Measurements from ENCODE around the gene DDX20.

Gene DDX20

GRCh38 chr1:111745675-111746613 lies 9.8 kb upstream of the DDX20 start:
- FAIRE-seq = no peak
- no peak for DNase-seq (ENCODE audit: insufficient read length, low spot score)

DNA sequence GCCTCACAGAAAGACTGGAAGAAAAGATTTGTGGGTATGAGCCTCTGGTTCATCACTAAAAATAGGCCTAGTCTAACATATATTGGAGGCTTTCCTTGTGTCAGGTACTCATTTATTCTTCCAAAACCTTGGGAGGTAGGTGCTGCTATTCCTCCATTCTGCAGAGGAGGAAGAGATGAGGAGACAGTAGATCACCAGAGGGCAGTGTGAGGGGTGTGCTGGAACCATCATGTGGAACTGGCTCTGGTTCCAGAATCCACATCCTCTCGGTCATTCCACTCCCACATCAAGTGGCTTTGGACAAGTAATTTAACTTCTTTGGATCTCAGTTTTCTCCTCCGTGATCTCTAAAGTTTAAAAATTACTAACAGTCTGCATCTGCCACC lies 9.1 kb upstream of the DDX20 start:
- no peak for FAIRE-seq
- no peak for DNase-seq (ENCODE audit: insufficient read length, low spot score)

DNA sequence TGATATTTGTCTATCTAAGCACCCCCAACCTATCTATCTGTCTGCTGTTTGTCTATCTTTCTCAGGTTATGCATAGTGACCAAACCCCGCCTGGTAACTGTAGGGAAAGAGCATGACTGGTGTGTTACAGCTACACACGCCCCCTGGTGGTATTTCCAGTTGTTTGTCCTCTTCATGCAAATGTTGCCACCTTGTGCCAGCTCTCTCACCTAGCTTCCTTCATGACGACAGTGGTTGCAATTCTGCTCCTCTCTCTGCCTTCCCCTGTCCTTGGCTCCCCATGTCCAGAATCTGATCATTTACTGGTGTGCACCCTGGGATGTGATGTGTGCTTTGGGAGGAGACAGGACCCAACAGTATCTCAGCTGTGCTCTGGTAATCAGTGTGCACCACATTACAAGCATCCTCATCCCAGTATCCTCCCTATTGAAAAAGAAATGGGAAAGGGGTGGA lies 8.4 kb upstream of the DDX20 start:
- FAIRE-seq (peak; percentile 93), DNase-seq (ENCODE audit: insufficient read length, low spot score) (peak; percentile 44)

GRCh38 chr1:111747947-111748346 lies 7.8 kb upstream of the DDX20 start:
- no peak for FAIRE-seq
- DNase-seq (ENCODE audit: insufficient read length, low spot score) = no peak

- no peak for FAIRE-seq
- no peak for DNase-seq (ENCODE audit: insufficient read length, low spot score)
Measured at GRCh38 chr1:111749628-111750027, 6.1 kb upstream of the DDX20 start.

DNA sequence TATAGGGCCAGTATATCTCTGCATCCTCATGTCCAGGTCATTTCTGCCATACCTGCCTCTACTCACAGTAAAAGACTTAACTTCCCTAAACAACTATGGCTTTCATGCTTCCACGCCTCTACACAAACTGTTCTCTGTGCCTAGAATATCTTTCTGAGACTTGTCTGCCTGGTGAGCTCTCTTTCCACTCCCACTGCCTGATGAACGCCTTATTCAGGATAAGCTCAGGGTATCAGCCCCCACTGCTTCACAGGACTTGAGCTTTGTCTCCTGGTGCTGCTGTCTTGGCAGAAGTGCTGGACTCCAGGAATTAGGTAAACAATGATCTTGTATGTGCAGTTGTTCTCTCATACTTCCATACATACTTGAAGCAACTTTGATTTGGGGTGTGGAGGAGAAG lies 4.8 kb upstream of the DDX20 start:
- FAIRE-seq (no peak), DNase-seq (ENCODE audit: insufficient read length, low spot score) (no peak)

GRCh38 chr1:111751906-111752575 lies 3.7 kb upstream of the DDX20 start:
- FAIRE-seq = no peak

DNA sequence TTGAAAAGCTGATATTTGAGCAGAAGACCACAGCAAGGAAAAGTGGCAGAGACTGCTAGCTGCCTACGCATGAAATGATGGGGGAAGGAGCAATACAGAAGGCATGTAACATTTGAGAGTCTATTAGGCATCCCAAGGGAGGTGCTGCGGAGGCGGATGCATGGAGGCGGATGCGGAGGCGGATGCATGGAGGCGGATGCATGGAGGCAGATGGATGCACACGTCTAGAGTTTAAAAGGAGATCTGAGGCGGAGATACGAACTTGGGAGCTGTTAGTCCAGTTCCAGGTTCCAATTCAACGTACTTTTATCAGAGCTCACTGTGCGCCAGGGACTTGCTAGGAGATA lies 744 bp upstream of the DDX20 start:
- FAIRE-seq (no peak), DNase-seq (ENCODE audit: insufficient read length, low spot score) (peak; percentile 14)

More at GRCh38 chr1:111751906-111752575, 3.7 kb upstream of the DDX20 start:
- DNase-seq (ENCODE audit: insufficient read length, low spot score) = no peak

DNA sequence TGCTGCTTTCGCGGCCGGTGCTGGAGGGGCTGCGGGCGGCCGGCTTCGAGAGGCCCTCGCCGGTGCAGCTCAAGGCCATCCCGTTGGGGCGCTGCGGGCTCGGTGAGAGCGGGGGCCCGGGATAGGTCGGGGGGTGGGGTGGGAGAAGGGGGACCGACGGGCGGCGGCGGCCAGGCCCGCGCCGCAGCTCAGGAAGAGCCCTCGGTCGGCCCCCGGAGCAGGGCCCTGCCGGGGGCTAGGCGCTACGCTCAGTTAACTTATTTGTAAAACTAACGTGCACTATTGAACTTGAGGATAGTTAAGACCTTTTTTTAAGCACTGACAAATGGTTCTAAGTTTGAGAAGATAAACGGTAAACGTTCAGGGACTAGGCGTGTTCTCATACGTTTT lies 418 bp downstream of the DDX20 start:
- FAIRE-seq = no peak
- no peak for DNase-seq (ENCODE audit: insufficient read length, low spot score)

GRCh38 chr1:111758373-111758772 lies 2.7 kb downstream of the DDX20 start:
- DNase-seq (ENCODE audit: insufficient read length, low spot score) (no peak), FAIRE-seq (no peak)

GRCh38 chr1:111761717-111762116 lies 6.0 kb downstream of the DDX20 start:
- FAIRE-seq (no peak), DNase-seq (ENCODE audit: insufficient read length, low spot score) (no peak)

DNA sequence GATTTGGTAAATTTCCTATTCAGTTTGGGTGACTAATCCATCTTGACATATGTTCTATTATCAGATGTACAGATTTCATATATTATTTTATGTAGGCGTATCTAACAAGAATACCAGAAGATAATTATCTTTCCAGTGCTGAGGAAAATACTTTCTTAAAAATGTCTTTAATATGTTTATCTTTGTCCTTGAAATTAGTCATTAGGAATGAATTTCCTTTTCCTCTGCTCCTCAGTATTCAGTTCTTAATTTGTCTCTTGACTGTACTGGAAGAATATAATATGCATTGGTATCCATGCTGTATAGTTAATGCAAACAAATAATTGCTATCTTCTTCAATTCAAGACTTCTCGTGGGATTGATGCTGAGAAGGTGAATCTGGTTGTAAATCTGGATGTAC lies 6.6 kb downstream of the DDX20 start:
- DNase-seq (ENCODE audit: insufficient read length, low spot score) (no peak), FAIRE-seq (no peak)

DNA sequence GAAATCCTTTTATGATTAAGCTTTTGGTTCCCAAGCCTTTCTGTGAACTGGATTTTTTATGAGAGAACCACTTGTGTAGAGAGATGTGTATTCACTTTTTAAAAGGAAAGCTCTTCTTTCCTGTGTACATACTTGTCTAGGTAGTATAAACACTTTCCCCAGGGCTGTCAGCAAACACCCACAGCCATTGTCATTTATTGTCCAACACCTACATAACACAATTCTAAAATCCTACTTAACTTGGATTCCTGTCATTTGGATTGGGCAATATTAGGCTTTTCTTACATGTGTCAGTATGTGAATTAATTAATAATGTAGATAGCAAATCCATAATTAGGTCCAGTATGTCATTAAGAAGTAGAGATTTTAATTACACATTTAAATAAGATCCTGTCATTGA lies 12.3 kb downstream of the DDX20 start:
- FAIRE-seq = no peak

DNA sequence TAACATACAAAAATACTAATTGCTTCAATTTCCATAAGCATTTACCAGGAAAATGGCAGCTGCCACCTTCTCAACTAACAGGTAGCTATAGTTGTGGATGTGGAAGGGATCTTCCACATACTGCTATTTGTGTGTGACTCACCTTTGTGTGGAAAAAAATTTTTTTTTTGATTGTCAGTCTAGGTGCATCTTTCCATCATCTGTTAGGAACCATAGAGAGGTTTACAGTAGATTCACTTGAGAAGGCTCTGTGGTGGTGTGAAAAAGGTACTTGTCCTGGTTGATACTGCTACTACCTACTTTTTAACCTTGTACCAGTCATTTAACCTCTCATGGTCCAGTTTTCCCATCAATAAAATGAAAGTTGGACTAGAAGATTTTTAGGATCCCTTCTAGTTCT lies 12.9 kb downstream of the DDX20 start:
- FAIRE-seq (no peak), DNase-seq (ENCODE audit: insufficient read length, low spot score) (no peak)

More for the DNA sequence above, 12.3 kb downstream of the DDX20 start:
- no peak for DNase-seq (ENCODE audit: insufficient read length, low spot score)

DNA sequence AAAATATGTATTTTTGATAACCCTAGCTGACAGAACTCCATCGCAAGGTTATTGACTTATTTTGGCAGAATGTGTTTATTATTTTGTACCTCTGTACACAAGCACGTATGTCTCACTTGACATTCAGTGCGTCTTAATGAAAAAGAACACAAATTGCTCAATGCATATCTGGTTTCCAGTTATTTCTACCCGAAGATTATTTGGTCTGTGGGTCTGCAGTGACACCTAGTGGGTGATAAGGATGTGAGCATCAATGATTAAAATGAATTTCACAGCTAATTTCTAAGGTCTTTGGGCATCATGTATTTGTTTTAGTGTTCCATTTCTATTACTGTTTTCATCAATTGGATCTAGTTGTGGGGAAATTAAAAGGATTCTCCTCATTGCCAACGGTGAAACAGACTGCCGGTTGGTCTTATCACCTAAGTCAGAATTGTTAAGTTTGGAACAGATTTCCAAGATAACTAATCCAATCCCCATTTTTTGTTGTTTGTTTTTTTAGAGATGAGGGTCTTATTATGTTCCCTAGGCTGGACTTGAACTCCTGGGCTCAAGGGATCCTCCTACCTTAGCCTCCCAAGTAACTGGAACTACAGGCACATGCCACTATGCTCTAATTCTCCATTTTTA lies 13.9 kb downstream of the DDX20 start:
- DNase-seq (ENCODE audit: insufficient read length, low spot score) (peak; percentile 32), FAIRE-seq (peak; percentile 96)

DNA sequence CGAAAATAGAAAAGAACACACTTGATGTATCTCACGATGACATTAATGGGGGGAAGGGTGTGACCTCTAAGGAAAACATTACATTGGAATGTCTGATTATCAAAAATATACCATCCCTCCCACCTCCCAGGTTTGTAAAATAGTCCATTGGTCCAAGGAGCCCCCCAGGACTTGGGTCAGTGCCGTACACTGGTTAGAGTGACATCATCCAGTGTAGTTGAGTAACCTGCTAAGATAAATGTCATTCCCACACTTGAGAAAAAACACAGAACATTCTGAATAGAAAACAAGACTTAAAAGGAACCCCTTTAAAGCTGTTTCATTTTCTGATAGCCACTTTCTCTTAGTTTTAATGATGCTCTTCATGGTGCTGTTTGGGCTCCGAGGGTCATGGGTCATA lies 15.2 kb downstream of the DDX20 start:
- FAIRE-seq (no peak), DNase-seq (ENCODE audit: insufficient read length, low spot score) (no peak)

DNA sequence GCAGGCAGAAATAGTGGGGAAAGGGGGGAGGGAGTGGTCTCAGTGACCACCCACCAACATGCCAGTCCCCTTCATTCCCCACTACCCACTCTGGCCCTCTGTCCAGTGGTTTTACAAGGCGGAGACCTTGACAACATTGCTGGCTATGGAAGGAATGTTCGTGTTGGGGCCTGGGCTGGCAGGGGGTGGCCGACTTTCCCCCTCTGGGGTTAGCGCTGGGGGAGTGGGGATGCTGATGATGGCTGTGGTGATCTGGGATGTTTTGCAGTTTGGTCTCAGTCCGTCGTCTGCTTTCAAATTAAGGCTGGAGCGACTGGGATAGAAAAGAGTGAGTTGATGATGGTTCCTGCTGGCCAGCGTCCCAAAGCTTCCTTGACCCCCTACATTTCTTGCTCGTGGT lies 20.3 kb downstream of the DDX20 start:
- FAIRE-seq (no peak), DNase-seq (ENCODE audit: insufficient read length, low spot score) (no peak)

GRCh38 chr1:111776391-111776790 lies 20.7 kb downstream of the DDX20 start:
- FAIRE-seq = no peak
- no peak for DNase-seq (ENCODE audit: insufficient read length, low spot score)

- no peak for DNase-seq (ENCODE audit: insufficient read length, low spot score)
- FAIRE-seq = no peak
Measured at GRCh38 chr1:111776861-111777260, 21.2 kb downstream of the DDX20 start.

GRCh38 chr1:111777301-111777700 lies 21.6 kb downstream of the DDX20 start:
- FAIRE-seq (no peak), DNase-seq (ENCODE audit: insufficient read length, low spot score) (no peak)

- FAIRE-seq = no peak
Measured at GRCh38 chr1:111778066-111778465, 22.4 kb downstream of the DDX20 start.

More at GRCh38 chr1:111778066-111778465, 22.4 kb downstream of the DDX20 start:
- no peak for DNase-seq (ENCODE audit: insufficient read length, low spot score)
